ENCODE data around the gene AKT3.

Gene AKT3

GRCh38 chr1:243454328-243454997 lies 395.6 kb downstream of the AKT3 start:
- DNase-seq: no peak

GRCh38 chr1:243452092-243452491 lies 398.0 kb downstream of the AKT3 start:
- no peak for DNase-seq

GRCh38 chr1:243449373-243449772 lies 400.7 kb downstream of the AKT3 start:
- no peak for DNase-seq

GRCh38 chr1:243447844-243448243 lies 402.2 kb downstream of the AKT3 start:
- DNase-seq: no peak

- DNase-seq: no peak
Measured at GRCh38 chr1:243447347-243447746, 402.7 kb downstream of the AKT3 start.

- no peak for DNase-seq
Measured at GRCh38 chr1:243443557-243443956, 406.5 kb downstream of the AKT3 start.

GRCh38 chr1:243441601-243442000 lies 408.4 kb downstream of the AKT3 start:
- DNase-seq: no peak

- DNase-seq: no peak
Measured at GRCh38 chr1:243440406-243440805, 409.6 kb downstream of the AKT3 start.

GRCh38 chr1:243438815-243439214 lies 411.2 kb downstream of the AKT3 start:
- DNase-seq: no peak

Data from eye (tissue), 1 donor.